Endothelial cell of umbilical vein (primary cell): ENCODE data around the gene C2orf68. TPM values are rescaled to one million over a fixed set of nuclear protein-coding genes. Genes with fewer than 3 reads are reported as not detected.
A peak's percentile ranks its signal among the peaks of the same experiment; 100 is the strongest.

ENCODE experiments used
- BruUV-seq: library from RNA; stranded (reverse); fragments of 400-500 nt; replicated peaks from 2 replicates; lab custom pipeline; 2021; lab: Mats Ljungman, UMichigan
- CTCF ChIA-PET: fragments of 300-600, 350-600 bp; sonication (Branson Sonifier 250); formaldehyde crosslinking; loops from one replicate; lab custom pipeline; 2021; ENCODE audit warnings: antibody characterized with exemption, inconsistent platforms; lab: Charles Lee
- POLR2A ChIA-PET: fragments of 300-600, 350-600 bp; sonication (Branson Sonifier 250); formaldehyde crosslinking; loops from one replicate; lab custom pipeline; 2021; ENCODE audit warnings: antibody characterized with exemption, inconsistent platforms; lab: Charles Lee
- DNase-seq: peaks from one replicate; pipeline ENCODE4 v3.0.0-alpha.2; 2011; ENCODE audit warnings: low read depth, low spot score
- FAIRE-seq: peaks from 2 replicates; lab custom pipeline; 2011; peaks lifted over from hg19 to GRCh38; lab: Jason Lieb, UNC
- H2AFZ ChIP-seq: 2 replicates; pipeline ENCODE4 v1.6.0; 2012; ENCODE audit warnings: low read depth, low read length, control low read depth, inconsistent platforms
- H3K27ac ChIP-seq: 2 replicates; pipeline ENCODE4 v1.5.1; 2011; ENCODE audit warnings: low read depth, mild to moderate bottlenecking, control low read depth, low read length, moderate library complexity; ENCODE audit not compliant: insufficient read depth
- H3K27me3 ChIP-seq, 2 experiments: 2 replicates each; pipeline versions ENCODE4 v1.6.0 to v1.6.1; 2011; ENCODE audit warnings: low read length in 2 of 2, mixed read lengths in 1 of 2; ENCODE audit not compliant: control insufficient read depth in 2 of 2, insufficient read depth in 2 of 2
- H3K36me3 ChIP-seq, 2 experiments: 2 replicates in 1 of 2; 3 replicates in 1 of 2; pipeline ENCODE4 v1.5.1; 2011; ENCODE audit warnings: low read length in 2 of 2, mild to moderate bottlenecking in 1 of 2, moderate library complexity in 1 of 2; ENCODE audit not compliant: control insufficient read depth in 2 of 2, insufficient read depth in 2 of 2; ENCODE audit errors: extremely low read depth in 1 of 2
- H3K4me1 ChIP-seq: 3 replicates; pipeline ENCODE4 v1.5.1; 2011; ENCODE audit warnings: mild to moderate bottlenecking, low read length; ENCODE audit not compliant: control insufficient read depth, insufficient read depth; ENCODE audit errors: extremely low read depth
- H3K4me2 ChIP-seq: 2 replicates; pipeline ENCODE4 v1.6.1; 2011; ENCODE audit warnings: low read length, control low read depth, mixed read lengths; ENCODE audit not compliant: insufficient read depth
- H3K4me3 ChIP-seq, 3 experiments: fragments of 200-600 bp in 1 of 3; sonication (generic), shearing (Covaris generic) in 1 of 3; replicated peaks in 1 of 3; 2 replicates each; pipeline ENCODE4 v1.5.1; 2011 to 2016; ENCODE audit warnings: control low read depth in 3 of 3, low read length in 3 of 3, mild to moderate bottlenecking in 2 of 3, inconsistent platforms in 1 of 3, low read depth in 1 of 3, moderate library complexity in 1 of 3; ENCODE audit not compliant: insufficient read depth in 1 of 3
- H3K79me2 ChIP-seq: 2 replicates; pipeline ENCODE4 v1.6.0; 2012; ENCODE audit warnings: low read length, inconsistent platforms; ENCODE audit not compliant: control insufficient read depth, insufficient read depth
- H3K9ac ChIP-seq: replicated peaks from 2 replicates; pipeline ENCODE3; 2011; ENCODE audit warnings: low read length, control low read depth; ENCODE audit not compliant: insufficient read depth; ENCODE audit errors: extremely low read depth
- H3K9me1 ChIP-seq: replicated peaks from 3 replicates; pipeline ENCODE4 v1.6.0; 2011; ENCODE audit warnings: mild to moderate bottlenecking, low read length; ENCODE audit not compliant: control insufficient read depth, insufficient read depth; ENCODE audit errors: extremely low read depth
- H3K9me3 ChIP-seq: replicated peaks from 2 replicates; pipeline ENCODE4 v1.5.1; 2012; ENCODE audit warnings: low read length, inconsistent platforms; ENCODE audit not compliant: control insufficient read depth, insufficient read depth
- H4K20me1 ChIP-seq: replicated peaks from 2 replicates; pipeline ENCODE3; 2011; ENCODE audit warnings: mild to moderate bottlenecking, low read length; ENCODE audit not compliant: control insufficient read depth, insufficient read depth; ENCODE audit errors: extremely low read depth
- EZH2 ChIP-seq: IDR thresholded peaks from 2 replicates; pipeline ENCODE4 v1.6.1; 2012; ENCODE audit warnings: borderline replicate concordance, low read depth, mild to moderate bottlenecking, moderate library complexity, low read length, inconsistent platforms; ENCODE audit not compliant: severe bottlenecking
- FOS ChIP-seq: IDR thresholded peaks from 2 replicates; pipeline ENCODE4 v1.6.1; 2011; ENCODE audit warnings: mild to moderate bottlenecking, low read length, moderate library complexity, borderline replicate concordance; ENCODE audit not compliant: insufficient read depth
- GATA2 ChIP-seq: IDR thresholded peaks from 2 replicates; pipeline ENCODE4 v1.7.0; 2011; ENCODE audit warnings: low read depth, mild to moderate bottlenecking, moderate library complexity, mixed read lengths, low read length; ENCODE audit not compliant: insufficient read length, insufficient read depth
- JUN ChIP-seq: IDR thresholded peaks from 2 replicates; pipeline ENCODE4 v1.6.1; 2011; ENCODE audit warnings: borderline replicate concordance, low read depth; ENCODE audit not compliant: insufficient read length, insufficient read depth
- MYC ChIP-seq: IDR thresholded peaks from one replicate; pipeline ENCODE4 v1.6.1; 2011; ENCODE audit warnings: mild to moderate bottlenecking, low read depth, low read length
- POLR2A ChIP-seq: IDR thresholded peaks from 2 replicates; pipeline ENCODE4 v1.6.1; 2012; ENCODE audit warnings: low read depth, mild to moderate bottlenecking, control low read depth, low read length
- POLR2AphosphoS5 ChIP-seq: IDR thresholded peaks from 2 replicates; pipeline ENCODE4 v1.6.1; 2012; ENCODE audit warnings: low read depth, mild to moderate bottlenecking, control low read depth, low read length, moderate library complexity; ENCODE audit not compliant: insufficient read depth
- dilution Hi-C: fragments of 300-500 bp; cut with MboI; formaldehyde crosslinking; loops from one replicate; pipeline ENCODE4 v1.15.0; 2019; ENCODE audit warnings: low sequenced_read_pairs; ENCODE audit not compliant: extremely low pct_ligation_motif_present
- intact Hi-C: fragments of 100-400 bp; cut with micrococcal nuclease; formaldehyde crosslinking; loops from one replicate; pipeline ENCODE4 v1.10.0; 2022
- polyA plus RNA-seq, 4 experiments: library from polyadenylated mRNA; depleted of rRNA in 3 of 4; stranded (reverse) in 3 of 4; unstranded in 1 of 4; fragments of >200 nt; gene quantifications; 2 replicates each; pipeline versions ENCODE4 v1.2.1 to v1.2.3, GENCODE V29; 2011 to 2012; ENCODE audit warnings: missing spikeins in 1 of 4
- total RNA-seq: library from RNA; stranded (reverse); gene quantifications from 2 replicates; pipeline ENCODE4 v1.2.3, GENCODE V29; 2021
- TF ChIP-seq, protein P1 (sequence below): IDR thresholded peaks from 2 replicates; pipeline ENCODE4 v1.6.1; 2011; ENCODE audit not compliant: insufficient read depth, insufficient read length
- TF ChIP-seq, protein P2 (sequence below), 2 donors: IDR thresholded peaks; 1 replicate in 1 of 2; 2 replicates in 1 of 2; pipeline ENCODE4 v1.5.1; 2011; ENCODE audit warnings: low read length in 2 of 2, mild to moderate bottlenecking in 2 of 2, moderate library complexity in 2 of 2, control low read depth in 1 of 2, inconsistent platforms in 1 of 2, low read depth in 1 of 2; ENCODE audit not compliant: insufficient read depth in 1 of 2; ENCODE audit errors: extremely low read depth in 1 of 2

Gene C2orf68
- total and polyA plus RNA-seq, 2 donors (not counting 3 experiments of a cell fraction or from before 2014, with no cell fraction given) = 17.4 to 27.4 TPM

DNA sequence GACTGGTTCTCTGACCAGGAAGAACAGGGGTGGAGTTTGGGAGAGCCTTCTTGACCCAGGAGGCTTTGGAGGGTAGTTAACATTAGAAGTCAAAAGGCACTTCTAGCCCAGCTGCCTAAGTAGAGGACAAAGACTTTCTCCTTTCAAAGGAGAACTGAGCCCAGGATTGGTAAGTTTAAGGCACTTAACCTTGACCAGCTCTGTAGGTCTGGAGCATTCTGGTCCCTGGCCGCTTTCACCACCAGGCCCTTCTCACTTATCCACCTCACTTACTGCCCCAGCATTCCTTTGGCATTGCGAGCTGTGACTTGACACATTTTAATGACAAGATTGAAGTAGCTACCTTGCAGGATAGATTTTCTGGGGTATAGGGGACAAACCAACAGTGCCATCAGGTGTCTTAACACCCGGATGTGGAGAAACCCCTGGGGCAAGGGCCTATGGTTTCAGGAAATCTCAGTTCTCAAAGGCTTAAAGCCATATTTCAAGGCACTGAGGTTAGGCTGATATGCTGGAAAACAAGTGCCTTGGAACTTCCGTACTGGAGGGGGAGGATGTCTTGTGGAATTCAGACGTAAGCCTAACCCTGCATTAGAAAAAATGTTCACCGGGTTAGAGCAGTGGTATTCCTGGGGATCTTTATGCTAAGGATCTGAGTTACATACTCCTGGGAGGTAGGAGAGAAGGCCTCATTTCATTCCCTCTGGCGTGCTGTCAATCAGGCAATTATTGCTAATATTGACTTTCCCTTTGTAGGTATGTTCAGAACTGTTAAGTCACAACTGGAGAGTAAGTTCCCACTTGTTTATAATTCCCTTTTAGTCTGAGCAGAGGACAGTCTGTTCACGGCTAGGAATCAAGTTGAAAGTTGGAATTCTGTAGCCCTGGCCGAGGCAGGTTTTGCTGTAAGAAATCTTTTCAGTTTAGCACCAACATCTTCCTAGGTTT is 4.3 kb downstream of the C2orf68 start:
- TF ChIP-seq, protein P1, sequence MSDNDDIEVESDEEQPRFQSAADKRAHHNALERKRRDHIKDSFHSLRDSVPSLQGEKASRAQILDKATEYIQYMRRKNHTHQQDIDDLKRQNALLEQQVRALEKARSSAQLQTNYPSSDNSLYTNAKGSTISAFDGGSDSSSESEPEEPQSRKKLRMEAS = no peak
- TF ChIP-seq, protein P2, sequence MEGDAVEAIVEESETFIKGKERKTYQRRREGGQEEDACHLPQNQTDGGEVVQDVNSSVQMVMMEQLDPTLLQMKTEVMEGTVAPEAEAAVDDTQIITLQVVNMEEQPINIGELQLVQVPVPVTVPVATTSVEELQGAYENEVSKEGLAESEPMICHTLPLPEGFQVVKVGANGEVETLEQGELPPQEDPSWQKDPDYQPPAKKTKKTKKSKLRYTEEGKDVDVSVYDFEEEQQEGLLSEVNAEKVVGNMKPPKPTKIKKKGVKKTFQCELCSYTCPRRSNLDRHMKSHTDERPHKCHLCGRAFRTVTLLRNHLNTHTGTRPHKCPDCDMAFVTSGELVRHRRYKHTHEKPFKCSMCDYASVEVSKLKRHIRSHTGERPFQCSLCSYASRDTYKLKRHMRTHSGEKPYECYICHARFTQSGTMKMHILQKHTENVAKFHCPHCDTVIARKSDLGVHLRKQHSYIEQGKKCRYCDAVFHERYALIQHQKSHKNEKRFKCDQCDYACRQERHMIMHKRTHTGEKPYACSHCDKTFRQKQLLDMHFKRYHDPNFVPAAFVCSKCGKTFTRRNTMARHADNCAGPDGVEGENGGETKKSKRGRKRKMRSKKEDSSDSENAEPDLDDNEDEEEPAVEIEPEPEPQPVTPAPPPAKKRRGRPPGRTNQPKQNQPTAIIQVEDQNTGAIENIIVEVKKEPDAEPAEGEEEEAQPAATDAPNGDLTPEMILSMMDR (IDR thresholded peaks at IDR 0.05; ENCODE audit: extremely low read depth in 1 of 2, insufficient read depth in 1 of 2, low read depth in 1 of 2, low read length in 2 of 2) = no peak
- TF ChIP-seq POLR2AphosphoS5 (no peak), POLR2A (no peak), JUN (no peak), EZH2 (no peak), GATA2 (no peak), FOS (no peak), MYC (no peak)
- Histone ChIP-seq H3K9me1 (no peaks in the 10 kb centered on the region), H2AFZ (no peak overlapping the region), H4K20me1 (no peaks in the 10 kb centered on the region), H3K4me1 (peaks cover 31% of the 10 kb centered on the region), H3K4me2 (no peak overlapping the region), H3K9me3 (no peaks in the 10 kb centered on the region), H3K79me2 (peaks cover 10% of the 10 kb centered on the region), H3K27me3 (no peaks in the 10 kb centered on the region), H3K27ac (peak overlapping the region; percentile 27), H3K4me3 (no peak overlapping the region), H3K36me3 (peaks cover 0 to 7% of the 10 kb centered on the region in 2 experiments), H3K9ac (no peak overlapping the region)
- peak; percentile 39 for DNase-seq
- dilution Hi-C loops = no loop called here
- ChIA-PET CTCF (interaction anchor here (0.7 kb wide), 1 partner anchor 293 kb away, joined by 4 read pairs; no protein-coding TSS in a partner anchor), POLR2A (interaction anchor here (0.6 kb wide), 1 partner anchor 108 kb away, joined by 3 read pairs; no protein-coding TSS in a partner anchor)
- intact Hi-C loops = no loop called here
- BruUV-seq = no TSS peak
- FAIRE-seq = no peak
